Left colon (tissue), 2 donors: ENCODE measurements around the gene OPRM1. TPM values are rescaled to one million over a fixed set of nuclear protein-coding genes. Genes with fewer than 3 reads are reported as not detected.

Experiments
- ATAC-seq: fragments of 200-7000 bp; cut with Tn5 transposase; one replicate; pipeline ENCODE4 v1.9.1; 2020; ENCODE audit warnings: mild to moderate bottlenecking, moderate library complexity
- DNase-seq, 2 donors: peaks; one replicate each; pipeline ENCODE4 v3.0.0-alpha.2; 2020
- intact Hi-C, 2 donors: fragments of 100-400 bp; cut with DNase I in 1 of 2; cut with micrococcal nuclease in 1 of 2; formaldehyde crosslinking; loops; one replicate each; pipeline versions ENCODE4 v1.11.2 to v1.14.0; 2022; cut with DNase I, micrococcal nuclease
- total RNA-seq, 2 donors: library from RNA; stranded (reverse); fragmentation: NEBNext Ultra II Directional; extraction: Animal tissue kit (Norgen Biotek cat#: 25700); gene quantifications; one replicate each; pipeline ENCODE4 v1.2.1, GENCODE V29; 2021
- donor health status: DM: no; HTN: no; CAD: no.
- donor health status: DM: yes; HTN: yes; CAD: no.

The OPRM1 gene
- total RNA-seq, 2 donors from 2014 or later, result not detected

DNA sequence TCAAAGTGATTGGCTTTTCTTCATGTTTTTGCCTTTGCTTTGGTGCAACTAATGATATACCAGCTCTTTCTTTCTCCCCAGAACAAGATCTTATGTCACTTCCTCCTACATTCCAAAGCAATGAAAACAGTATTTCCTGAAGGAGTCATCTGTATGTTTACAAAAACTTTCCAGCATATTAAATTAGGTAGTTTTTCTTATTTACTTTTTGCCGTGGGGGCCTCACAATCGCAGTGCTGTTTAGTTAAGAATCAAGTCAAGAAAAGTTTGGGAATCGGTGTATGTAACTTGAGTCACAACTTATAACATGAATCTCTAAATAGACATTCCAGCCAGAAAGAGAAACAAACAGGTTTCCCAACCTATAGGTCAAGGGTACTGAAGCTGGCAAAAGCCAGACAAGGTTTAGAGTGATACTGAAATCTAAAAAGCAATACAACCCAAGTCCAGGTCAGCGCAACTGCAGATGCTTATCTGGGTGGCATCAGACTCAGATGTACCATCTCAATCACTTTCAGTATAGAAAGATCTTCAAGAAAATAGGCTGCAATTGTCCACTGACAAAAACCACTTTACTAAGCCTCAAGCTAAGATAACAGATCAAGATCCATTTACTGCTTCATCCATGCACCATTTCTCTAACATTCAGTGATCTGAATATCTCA, 253.9 kb downstream of the OPRM1 start:
- intact Hi-C loops, result no loop called here
- DNase-seq (no peak), ATAC-seq (peak; percentile 36)

DNA sequence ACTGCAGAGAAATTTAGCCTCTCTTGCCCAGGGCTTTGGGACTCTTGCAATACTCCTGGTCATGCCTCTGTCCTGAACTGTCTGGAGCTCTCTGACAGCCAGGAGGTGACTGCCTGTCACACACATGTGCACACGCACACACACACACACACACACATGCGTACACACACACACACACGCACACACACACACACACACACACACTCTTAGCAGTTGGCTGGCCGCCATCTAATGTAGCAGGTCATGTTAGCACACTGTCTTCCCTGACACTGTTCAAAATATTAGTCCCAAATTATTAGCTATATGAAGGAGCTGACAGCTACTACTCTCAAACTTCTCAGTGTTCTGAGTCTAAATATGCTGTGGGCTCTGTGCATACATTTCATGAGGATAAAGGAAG, 256.7 kb downstream of the OPRM1 start:
- intact Hi-C loops, result no loop called here
- no peak for DNase-seq

More for the DNA sequence above, 256.7 kb downstream of the OPRM1 start:
- no peak for ATAC-seq
